ENCODE results near the gene SLC35B4. TPM values are rescaled to one million over a fixed set of nuclear protein-coding genes. Genes with fewer than 3 reads are reported as not detected.

SLC35B4 gene
- total and polyA plus RNA-seq, 7 donors = 2.4 to 9.4 (median 6.1) TPM

- no peak for DNase-seq
- no peaks in the 10 kb centered on the region for H3K36me3 ChIP-seq
- H3K4me1 ChIP-seq = peaks cover 0 to 15% (median 5%) of the 10 kb centered on the region in 4 donors
- TF ChIP-seq POLR2AphosphoS5 (IDR thresholded peaks at IDR 0.05) (no peak), CTCF (IDR thresholded peaks at IDR 0.05) (no peak), EP300 (IDR thresholded peaks at IDR 0.05) (no peak), POLR2A (IDR thresholded peaks at IDR 0.05) (no peak)
- H3K27me3 ChIP-seq = peaks cover 0 to 7% (median 0%) of the 10 kb centered on the region in 3 donors
- no peak overlapping the region for H3K27ac ChIP-seq
- intact Hi-C loops (cut with DNase I) = no loop called here
- 74 to 92% methylated on average over 3 of the region's 3 CpGs for WGBS, 2 donors
- H3K9me3 ChIP-seq = no peaks in the 10 kb centered on the region
- no peak overlapping the region for H3K4me3 ChIP-seq
These were observed 31.8 kb downstream of the SLC35B4 start for GRCh38 chr7:134284952-134285351.

- TF ChIP-seq POLR2A (IDR thresholded peaks at IDR 0.05) = no peak
- no peak for TF ChIP-seq EP300 (IDR thresholded peaks at IDR 0.05)
- intact Hi-C loops (cut with DNase I) = no loop called here
- H3K36me3 ChIP-seq = no peaks in the 10 kb centered on the region
- H3K4me3 ChIP-seq = no peak overlapping the region
- H3K27ac ChIP-seq = no peak overlapping the region
- H3K4me1 ChIP-seq = peaks cover 0 to 6% (median 0%) of the 10 kb centered on the region in 4 donors
- no peak for DNase-seq
- no peaks in the 10 kb centered on the region for H3K9me3 ChIP-seq
- WGBS, 2 donors = 61 to 73% methylated on average over 6 of the region's 6 CpGs
- H3K27me3 ChIP-seq = peaks cover 0 to 7% (median 0%) of the 10 kb centered on the region in 3 donors
These were observed 32.7 kb downstream of the SLC35B4 start for GRCh38 chr7:134284011-134284410.

GRCh38 chr7:134280508-134280907, 36.2 kb downstream of the SLC35B4 start:
- H3K4me1 ChIP-seq = no peaks in the 10 kb centered on the region
- H3K27ac ChIP-seq = no peak overlapping the region
- DNase-seq = no peak
- intact Hi-C loops (cut with DNase I) = no loop called here
- no peak for TF ChIP-seq POLR2A (IDR thresholded peaks at IDR 0.05)
- TF ChIP-seq EP300 (IDR thresholded peaks at IDR 0.05) = no peak
- TF ChIP-seq POLR2AphosphoS5 (IDR thresholded peaks at IDR 0.05) = no peak
- TF ChIP-seq CTCF (IDR thresholded peaks at IDR 0.05) = no peak
- H3K36me3 ChIP-seq = no peaks in the 10 kb centered on the region
- no peaks in the 10 kb centered on the region for H3K9me3 ChIP-seq
- no peak overlapping the region for H3K4me3 ChIP-seq
- 90 to 92% methylated on average over 2 of the region's 2 CpGs for WGBS, 2 donors
- H3K27me3 ChIP-seq = peaks cover 0 to 7% (median 0%) of the 10 kb centered on the region in 3 donors

DNA sequence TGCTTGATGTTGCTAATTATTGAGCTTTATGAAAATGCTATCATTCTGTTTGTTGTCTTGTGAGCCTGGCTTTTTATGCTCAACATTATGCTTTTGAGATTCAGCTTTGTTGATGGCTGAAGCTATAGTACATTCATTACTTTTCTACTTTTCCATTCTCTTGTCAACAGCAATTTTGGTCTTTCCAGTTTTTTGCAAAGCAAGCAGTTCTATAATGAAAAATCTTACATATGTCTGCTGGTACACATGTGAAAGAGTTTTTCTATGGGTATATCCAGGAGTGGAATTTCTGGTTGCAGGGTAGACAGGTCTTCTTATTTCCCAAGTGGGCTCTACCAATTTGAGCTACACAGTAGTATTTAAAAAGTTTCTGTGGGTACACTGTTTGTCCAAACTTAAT, 36.8 kb downstream of the SLC35B4 start:
- H3K4me1 ChIP-seq = no peaks in the 10 kb centered on the region
- no peak for DNase-seq
- no peaks in the 10 kb centered on the region for H3K36me3 ChIP-seq
- intact Hi-C loops (cut with DNase I) = no loop called here
- no peak overlapping the region for H3K4me3 ChIP-seq
- TF ChIP-seq EP300 (IDR thresholded peaks at IDR 0.05) (no peak), POLR2A (IDR thresholded peaks at IDR 0.05) (no peak)
- H3K27ac ChIP-seq = no peak overlapping the region
- peaks cover 0 to 7% (median 0%) of the 10 kb centered on the region in 3 donors for H3K27me3 ChIP-seq
- H3K9me3 ChIP-seq = no peaks in the 10 kb centered on the region

GRCh38 chr7:134279336-134279735, 37.4 kb downstream of the SLC35B4 start:
- no peak overlapping the region for H3K4me3 ChIP-seq
- peaks cover 0 to 7% (median 0%) of the 10 kb centered on the region in 3 donors for H3K27me3 ChIP-seq
- DNase-seq = no peak
- TF ChIP-seq CTCF (IDR thresholded peaks at IDR 0.05) = no peak
- TF ChIP-seq POLR2AphosphoS5 (IDR thresholded peaks at IDR 0.05) = no peak
- TF ChIP-seq EP300 (IDR thresholded peaks at IDR 0.05) = no peak
- TF ChIP-seq POLR2A (IDR thresholded peaks at IDR 0.05) = no peak
- intact Hi-C loops (cut with DNase I) = no loop called here
- H3K27ac ChIP-seq = no peak overlapping the region
- no peaks in the 10 kb centered on the region for H3K4me1 ChIP-seq
- H3K36me3 ChIP-seq = no peaks in the 10 kb centered on the region
- WGBS, 2 donors = 79 to 88% methylated on average over 3 of the region's 3 CpGs
- H3K9me3 ChIP-seq = no peaks in the 10 kb centered on the region

DNA sequence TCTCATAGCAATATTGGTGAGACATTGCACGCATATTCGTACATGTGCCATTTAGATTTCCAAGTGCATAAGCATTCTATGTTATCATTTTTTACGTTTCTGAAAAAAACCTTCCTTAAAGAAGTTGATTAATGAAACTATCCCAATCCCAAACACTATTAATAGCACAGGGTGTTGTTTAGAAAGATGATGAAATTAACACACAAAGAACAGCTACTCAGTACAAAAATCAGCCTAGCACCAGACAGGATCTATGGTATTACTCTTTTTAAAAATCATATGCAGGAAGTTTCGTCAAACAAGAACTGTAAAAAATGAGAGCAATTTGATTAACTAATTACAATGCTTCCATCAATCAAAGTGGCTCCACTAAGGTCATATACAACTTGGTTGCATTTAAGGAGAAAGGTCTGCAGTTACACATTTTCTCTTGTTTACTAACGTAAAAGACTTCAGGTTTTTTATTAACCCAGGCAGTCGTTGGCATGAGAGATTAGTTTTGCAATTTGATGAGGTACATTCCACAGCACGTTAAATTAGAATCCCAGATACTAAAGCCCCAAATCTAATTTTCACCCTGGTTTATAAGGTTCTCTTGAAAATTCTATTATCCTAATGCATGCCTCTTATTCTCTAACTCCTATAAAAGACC, 38.1 kb downstream of the SLC35B4 start:
- Histone ChIP-seq H3K27me3 (peaks cover 0 to 7% (median 0%) of the 10 kb centered on the region in 3 donors), H3K4me3 (no peak overlapping the region), H3K36me3 (no peaks in the 10 kb centered on the region), H3K27ac (no peak overlapping the region), H3K9me3 (no peaks in the 10 kb centered on the region), H3K4me1 (no peaks in the 10 kb centered on the region)
- WGBS, 2 donors = 53 to 76% methylated on average over 7 of the region's 7 CpGs
- intact Hi-C loops (cut with DNase I) = no loop called here
- TF ChIP-seq CTCF (IDR thresholded peaks at IDR 0.05) (no peak), POLR2A (IDR thresholded peaks at IDR 0.05) (no peak)
- no peak for DNase-seq

All from sigmoid colon (tissue), 7 donors.